HG02798 (cell line): ENCODE measurements around the gene KCNJ4.

Experiments
- ATAC-seq: cut with Tn5 transposase; IDR thresholded peaks from one replicate; pipeline ENCODE4 v1.9.1; 2021; ENCODE audit warnings: mild to moderate bottlenecking; ENCODE audit not compliant: unreplicated experiment, poor library complexity

KCNJ4 gene

DNA sequence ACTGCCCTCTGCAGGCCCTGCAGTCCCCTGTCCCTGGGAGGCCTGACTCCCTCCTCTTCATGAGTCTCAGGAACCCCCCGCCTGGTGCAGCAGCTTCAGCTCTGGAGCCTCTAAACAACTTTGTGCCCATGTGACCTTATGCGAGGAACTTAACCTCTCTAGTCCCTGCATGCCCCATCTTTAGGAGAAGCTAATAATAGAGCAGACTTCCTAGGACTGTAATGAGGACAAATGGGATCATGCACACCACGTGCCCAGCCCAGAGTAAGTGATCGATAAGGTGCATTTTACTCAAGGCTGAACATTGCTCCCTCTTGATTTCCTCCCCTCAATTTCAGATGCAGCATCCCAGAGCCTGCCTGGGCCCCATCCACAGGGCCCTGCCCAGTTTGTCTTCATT, 19.0 kb downstream of the KCNJ4 start:
- no peak for ATAC-seq

DNA sequence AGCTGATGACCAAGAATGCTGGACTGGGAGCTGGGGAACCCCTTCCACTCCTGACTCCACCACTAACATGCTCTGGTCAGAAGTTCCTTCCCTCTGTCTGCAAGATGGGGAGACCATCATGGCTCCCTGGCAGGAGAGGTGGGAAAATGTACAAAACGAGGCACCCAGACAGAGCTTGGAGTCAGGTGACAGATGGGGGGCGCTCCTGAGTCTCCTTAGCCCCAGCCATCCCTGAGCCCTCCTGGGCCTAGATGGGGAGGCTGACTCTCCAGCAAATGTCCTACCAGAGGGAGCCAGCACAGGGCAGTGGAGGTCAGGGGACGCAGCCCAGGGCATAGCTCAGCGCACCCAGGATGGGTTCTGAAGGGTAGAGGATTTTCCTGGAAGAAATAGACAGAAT, 20.0 kb downstream of the KCNJ4 start:
- ATAC-seq = no peak

DNA sequence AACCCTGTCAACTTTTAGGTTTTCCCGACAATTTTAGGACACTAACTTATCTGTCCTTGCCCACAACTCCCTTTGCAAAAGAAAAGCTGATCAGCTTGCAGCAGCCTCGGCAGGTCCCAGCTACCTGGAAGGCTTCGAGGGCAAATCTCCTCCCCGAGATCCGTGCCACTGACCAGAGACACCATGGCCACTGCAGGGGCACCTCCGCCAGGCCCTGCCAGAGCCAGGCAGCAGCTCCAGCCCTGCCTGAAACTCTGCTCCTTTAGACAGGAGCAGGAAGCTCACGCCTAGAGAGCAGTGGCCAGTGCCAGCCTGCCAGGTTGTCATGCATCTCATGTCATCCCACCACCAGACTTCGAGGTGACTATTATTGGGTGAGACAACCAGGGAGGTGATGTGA, 21.1 kb downstream of the KCNJ4 start:
- ATAC-seq = no peak

DNA sequence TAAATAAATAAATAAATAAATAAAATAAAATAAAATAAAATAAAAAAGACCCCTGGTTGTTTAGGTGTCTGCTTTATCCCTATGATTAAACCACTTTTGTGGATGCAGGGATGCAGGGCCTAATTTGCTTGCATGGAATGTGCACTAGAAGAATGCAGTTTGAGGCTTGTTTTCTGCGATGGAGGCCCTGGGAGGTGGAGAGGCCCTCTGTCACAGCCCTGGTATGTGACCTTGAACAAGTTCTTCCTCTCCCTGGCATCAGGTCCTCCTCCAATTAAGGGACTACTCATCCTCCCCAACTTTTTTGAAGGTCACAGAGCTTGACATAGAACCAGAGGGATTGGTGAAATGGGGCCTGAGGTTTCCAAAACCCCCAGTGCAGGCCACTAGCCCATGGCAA, 22.7 kb downstream of the KCNJ4 start:
- ATAC-seq = no peak

DNA sequence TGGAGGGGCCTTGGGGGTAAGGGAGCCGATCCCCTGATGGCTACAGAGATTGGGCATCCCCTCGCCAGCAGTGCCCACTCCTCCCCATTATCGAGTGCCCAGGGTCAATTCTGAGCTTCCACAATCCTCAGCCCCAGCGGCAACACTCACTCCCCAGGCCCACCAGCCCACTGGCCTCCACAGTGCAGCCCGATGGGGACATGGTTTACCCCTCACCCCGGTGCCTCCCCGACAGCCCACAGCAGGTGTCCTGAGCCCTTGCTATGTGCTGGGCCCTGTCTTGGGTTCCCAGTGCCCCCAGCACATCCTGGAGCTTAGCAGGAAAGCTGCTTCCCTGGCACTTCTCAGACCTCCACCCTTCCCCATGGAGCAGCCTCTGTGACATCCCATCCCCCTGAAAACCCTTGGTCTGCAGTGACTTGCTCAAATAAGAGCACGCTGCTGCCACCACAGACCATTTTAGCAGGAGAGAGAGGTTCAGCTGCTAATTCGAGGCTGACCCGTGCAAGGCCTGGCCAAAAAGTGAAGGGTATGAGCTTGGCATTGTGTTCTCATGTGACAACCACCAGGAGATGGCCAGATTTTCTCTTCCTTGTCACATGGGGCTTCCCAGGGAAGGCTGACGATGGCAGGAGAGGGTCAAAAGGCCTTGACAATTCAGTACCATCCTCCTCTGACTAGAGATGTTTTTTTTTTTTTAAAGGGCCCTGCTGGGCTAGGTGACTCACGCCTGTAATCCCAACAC, 23.6 kb downstream of the KCNJ4 start:
- no peak for ATAC-seq

DNA sequence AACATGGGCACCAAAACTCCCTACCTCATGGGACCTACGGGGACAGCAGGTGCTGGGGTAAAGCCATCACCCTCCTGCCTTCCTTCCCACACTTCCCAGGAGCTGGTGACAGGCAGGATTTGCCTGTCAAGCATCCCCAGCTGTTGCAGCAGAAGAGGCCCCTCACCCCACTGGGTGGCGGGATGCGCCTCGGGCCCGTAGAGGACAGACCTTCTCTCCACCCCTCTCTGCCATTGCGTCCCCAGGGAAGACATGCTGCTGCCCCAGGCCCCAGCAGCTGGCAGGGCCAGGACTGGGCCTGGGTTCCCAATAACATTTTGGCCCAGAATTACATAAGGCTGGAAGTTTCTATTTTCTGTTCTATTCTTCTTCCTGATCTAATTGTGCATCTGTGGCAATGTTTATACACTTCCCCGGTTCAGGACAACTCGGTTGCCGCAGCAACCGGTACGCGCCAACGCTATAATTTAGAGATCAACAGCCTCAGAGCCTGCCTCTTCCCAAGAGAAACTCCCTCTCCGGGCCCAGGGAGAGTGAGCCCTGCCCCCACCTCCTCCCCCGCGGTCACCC, 25.4 kb downstream of the KCNJ4 start:
- no peak for ATAC-seq

DNA sequence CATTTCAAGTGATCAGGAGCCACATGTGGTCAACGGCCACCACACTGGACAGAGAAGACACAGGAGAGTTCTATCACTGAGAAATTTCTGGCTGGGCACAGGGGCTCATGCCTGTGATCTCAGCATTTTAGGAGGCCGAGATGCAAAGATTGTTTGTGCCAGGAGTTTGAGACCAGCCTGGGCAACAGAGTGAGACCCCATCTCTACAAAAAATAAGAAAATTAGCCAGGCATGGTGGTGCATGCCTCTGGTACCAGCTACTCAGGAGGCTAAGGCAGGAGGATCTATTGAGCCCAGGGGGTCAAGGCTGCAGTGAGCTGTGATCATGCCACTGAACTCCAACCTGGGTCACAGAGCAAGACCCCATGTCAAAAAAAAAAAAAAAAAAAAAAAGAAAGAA, 26.3 kb downstream of the KCNJ4 start:
- no peak for ATAC-seq

DNA sequence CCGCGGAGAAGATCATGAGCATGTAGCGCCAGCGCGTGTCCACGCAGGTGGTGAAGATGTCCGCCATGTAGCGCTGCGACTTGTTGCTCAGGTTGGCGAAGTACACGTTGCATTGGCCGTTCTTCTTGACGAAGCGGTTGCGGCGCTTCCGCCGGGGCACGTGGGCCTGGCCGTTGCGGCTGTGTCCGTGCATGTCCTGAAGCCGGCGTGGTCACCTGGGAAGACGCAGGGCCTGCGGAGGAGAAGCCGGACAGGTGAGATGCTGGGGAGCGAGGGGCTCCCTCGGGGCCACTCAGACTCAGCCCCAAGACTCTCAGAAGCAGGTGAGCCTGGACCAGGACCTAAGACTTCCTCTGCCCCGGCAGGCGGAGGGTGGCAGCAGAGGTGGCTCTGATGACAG, 27.1 kb downstream of the KCNJ4 start:
- no peak for ATAC-seq

DNA sequence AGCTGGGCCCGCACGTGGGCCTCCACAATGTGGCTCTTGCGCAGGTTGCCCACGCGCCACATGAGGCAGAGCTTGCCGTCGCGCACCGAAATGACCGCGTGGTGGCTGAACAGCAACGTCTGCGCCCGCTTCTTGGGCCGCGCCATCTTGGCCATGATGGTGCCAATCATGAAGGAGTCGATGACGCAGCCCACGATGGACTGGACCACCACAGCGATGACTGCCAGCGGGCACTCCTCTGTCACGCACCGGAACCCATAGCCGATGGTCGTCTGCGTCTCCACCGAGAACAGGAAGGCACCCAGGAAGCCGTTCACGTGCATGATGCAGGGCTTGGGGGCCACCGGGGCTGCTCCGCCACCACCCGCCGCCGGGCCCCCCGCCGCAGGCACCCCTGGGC, 27.5 kb downstream of the KCNJ4 start:
- no peak for ATAC-seq

DNA sequence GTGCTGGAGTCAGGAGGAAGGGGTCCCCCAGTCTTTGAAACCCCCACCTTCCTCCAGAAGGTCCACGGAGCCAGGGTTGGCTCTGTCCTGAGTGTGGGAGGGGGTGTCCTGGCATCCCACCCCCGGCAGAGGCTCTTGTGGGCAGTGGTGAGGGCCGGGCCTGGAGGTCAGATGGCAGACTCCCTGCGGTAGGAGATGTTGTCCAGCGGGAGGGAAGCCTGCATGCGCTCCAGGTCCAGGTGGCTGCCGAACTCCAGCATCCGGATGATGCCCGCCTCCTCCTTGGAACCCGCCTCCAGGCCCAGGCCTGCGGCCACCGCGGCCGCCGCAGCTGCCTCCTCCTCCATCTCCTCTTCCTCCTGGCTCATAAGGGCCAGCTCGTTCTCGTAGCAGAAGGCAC, 28.4 kb downstream of the KCNJ4 start:
- no peak for ATAC-seq

DNA sequence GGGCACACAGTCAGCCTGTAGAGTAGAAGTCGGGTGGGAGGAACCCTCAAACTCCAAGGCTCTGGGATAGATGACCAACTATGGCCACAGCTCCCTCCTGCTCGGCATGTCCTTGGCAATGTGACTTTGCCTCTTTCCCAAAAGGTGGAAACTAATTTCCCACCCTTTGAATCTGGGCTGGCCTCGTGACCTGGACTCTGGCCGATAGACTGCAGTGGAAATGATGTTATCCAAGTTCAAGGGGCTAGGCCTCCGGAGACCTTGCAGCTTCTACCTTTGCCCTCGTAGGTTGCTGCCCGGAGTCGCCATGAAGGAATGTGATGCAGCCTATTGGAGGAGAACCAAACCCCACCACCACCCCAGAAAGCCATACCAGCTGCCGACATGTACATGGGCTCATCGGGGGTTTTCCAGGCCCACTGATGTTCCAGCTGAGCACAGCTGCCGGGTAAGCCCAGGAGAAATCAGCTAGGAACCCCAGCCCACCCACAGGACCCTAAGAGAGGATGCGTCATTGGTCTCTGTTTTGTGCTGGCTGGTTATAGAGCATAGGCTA, 30.4 kb downstream of the KCNJ4 start:
- ATAC-seq = no peak

DNA sequence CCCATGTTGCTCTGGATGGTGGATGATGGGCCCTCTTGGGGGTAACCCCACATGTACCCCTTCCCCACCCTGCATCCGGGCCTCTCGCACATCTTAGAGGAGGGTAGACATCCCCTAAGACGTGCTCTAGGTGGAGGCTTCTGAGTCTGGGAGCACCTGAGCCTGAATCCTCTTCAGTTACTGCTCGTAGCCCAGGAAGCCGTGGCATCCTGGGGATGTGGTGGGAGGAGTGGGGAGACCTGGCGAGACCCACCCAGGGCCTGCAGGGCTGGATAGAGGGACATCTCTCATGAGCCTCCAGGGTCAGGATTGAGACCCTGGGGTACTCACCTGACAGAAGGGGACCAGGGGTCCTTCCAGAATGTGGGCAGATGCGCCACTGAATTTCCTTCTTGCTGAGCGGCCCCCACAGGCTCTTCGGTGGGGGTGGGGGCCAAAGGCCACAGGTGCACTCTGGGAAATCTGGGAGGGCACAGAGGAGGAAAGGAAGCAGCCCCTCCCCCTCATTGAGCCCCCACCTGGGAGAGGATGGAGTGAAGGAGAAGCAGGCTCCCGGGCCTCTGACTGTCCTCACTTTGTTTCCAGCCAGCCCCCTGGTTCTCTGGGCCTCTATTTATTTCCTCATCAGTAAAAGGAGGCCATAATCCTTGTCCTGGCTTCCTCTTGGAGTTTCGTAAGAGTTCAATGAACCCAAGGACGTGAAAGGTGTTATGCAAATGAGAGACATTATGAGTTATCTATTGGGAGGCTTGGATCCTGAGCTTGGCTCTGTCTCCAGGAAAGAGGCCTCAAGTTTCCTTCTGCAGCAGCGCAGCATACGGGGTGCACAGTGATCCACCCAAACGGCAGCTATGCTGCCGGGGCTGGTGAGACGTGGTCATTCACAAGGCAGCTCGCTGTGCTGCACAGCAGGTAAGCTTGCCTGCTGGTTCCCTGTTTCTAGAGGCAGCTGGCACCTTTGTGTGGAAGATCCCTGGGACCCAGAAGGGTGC, 31.2 kb downstream of the KCNJ4 start:
- no peak for ATAC-seq

DNA sequence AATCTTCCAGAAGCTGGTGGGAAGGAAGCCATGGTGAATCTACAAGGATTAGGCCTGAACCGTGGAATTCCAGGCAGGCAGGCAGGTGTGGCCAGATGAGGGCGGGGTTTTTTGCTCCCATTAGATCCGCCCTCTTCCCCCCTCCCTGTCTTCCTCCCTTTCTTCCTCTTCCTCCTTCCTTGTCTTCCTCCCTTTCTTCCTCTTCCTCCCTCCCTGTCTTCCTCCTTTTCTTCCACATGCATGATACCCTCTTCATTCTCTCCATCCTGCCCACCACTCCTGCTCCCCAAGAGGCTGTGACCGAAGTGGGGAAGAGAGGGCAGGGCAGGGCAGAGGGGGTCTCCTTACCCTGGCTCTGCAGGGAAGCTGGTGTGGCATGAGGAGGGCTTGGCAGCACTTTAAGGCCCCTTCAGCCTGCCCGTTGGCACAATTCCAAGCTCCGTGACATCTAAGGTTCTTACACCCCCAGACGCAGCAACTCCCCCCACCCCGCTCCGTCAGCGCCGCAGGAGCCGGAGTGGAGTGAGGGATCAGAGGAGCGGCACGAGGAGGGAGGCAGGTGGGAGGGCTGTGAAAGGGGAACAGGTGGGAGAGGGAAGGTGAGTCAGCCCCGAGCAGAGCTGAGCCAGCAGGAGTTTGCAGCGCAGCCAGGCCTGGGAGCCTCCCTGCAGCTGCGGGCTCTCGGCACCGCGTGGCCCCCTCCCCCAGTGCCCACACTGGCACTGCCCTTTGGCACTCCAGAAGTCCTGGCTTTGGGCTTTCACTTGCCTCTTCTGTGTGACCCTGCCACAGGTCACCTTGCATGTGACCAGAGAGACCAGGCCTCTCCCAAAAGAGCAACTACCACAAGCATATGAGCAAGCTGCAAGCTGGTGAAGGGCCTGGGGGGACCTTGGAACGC, 32.1 kb downstream of the KCNJ4 start:
- no peak for ATAC-seq

DNA sequence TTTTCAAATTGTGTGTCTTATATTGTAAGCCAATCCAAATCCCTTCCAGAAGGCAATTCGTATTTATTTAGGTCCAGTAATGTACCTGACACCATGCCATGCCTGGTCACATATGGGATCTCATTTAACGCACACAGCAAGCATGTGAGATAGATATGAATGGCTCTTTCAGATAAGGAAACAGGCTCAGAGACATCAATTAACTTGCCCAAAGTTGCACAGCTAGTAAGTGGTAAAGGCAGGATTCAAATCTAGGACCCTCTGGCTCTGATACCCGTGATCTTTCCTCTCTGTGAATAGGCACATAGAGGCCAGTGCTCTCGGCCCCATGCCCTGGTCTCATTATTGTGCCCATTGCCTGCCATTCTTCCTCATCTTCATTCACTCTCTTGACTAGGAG, 34.3 kb downstream of the KCNJ4 start:
- ATAC-seq = no peak

DNA sequence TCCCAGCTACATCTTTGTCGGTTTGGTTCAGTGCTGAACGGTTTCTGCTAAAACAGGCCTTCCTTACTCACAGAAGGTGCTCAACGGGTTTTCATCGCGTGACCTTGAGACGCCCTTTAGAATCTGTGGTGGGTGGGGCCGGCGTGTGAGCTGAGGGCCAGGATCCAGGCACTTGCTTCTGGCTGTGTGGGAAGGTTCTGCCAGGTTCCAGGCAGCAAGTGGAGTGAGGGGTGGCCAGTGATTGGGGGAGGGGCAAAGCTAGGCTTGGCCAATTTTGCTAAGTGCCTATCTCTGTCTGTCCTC, 35.2 kb downstream of the KCNJ4 start:
- no peak for ATAC-seq

DNA sequence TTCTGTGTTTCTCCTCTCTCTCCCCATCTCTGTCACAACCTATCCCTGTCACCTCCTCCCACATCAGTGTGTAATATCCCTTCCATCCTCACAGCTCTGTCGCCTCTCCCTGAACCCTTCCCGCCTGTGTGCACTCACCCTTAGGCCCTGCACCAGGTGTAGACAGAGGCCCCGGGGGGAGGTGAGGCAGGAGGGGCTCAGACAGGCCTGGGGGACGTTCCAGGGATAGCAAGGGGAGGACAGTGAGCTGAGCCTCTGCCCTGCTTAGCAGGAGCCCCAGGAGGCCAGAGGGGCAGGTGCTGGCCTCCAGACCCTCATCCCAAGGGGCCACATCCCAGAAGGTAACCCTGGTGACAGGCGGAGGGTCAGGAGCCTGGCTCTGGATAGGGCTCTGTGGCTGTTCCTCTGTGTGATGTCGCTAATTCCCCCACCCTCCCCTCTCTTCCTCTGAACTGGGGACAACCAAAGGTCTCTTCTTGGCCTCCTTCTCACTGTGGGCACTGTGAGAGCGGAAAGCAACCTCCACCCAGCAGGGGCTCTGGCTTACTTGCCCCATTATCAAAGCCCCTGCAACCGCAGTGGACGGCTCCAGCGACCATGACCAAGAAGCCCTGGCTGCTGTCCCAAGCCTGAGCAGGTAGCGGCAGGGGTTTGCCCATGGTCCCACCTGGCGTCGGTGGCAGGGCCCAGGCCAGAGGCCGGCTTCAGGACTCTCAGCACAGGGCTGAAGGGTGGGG, 35.7 kb downstream of the KCNJ4 start:
- ATAC-seq = no peak

DNA sequence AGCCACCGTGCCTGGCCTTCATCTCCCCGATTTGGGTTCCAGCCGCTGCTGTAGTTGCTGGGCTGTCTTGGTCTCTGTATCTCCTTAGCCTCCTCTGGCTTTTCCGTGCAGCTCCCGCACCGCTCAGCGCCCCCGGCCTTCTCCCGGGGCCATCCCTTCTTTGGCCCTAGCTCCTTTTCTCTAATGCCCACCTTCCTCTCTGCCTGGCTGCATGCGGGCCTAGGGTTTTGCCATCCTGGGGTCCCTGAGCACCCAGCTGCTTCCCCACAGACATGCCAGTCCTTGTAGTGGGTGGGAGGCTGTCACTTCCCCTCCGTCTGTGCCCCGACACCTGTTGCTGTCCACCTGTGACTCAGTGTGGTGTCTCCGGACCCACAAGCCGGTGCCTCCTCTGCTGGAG, 36.4 kb downstream of the KCNJ4 start:
- no peak for ATAC-seq

DNA sequence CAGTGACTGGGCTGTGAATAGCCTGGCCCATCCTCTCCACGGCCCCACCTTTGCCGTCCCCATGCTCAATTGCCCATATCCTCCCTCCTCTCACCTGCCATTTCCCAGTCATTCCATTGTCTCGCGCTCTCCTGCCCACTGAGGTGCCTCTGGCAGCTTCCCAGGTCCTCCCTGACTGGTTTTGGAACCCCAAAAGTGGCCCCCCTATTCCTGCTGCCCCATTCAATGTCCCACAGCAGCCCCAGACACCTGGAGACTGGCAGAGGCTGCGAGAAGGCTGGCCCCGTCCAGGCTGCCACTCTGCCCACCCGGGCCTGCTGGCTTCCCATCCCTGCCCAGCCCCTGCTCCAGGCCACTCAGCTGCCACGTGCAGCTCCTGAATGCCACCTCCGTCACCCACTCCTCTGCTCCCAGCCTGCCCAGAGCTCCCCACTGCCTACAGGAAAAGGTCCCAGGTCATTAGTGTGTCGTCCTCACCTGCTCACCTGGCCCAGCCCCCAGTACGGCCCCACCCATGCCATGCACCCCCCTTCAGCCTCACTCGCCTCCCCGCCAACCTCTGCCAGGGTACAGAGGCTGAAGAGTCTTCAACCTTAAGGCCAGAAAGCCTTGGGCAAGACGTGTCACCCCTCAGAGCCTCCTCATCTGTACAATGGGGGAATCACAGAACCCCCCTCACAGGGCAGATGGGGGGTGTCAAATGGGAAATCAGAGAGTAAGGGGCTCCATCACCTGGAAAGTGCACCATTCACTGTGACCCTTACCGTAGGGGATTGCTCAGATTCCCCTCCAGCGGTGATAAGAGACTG, 37.5 kb downstream of the KCNJ4 start:
- ATAC-seq = no peak
